A549 (cell line): ENCODE measurements around the gene NEGR1. TPM values are rescaled to one million over a fixed set of nuclear protein-coding genes. Genes with fewer than 3 reads are reported as not detected.

Experiments
- ATAC-seq, 2 experiments: fragments of 200-7000 bp in 1 of 2; fragments of >200 bp in 1 of 2; cut with Nextera tagmentation in 1 of 2; cut with Tn5 transposase in 1 of 2; 3 replicates each; pipeline versions ENCODE4 v1.8.0 to v1.9.1; 2018 to 2020; ENCODE audit warnings: mild to moderate bottlenecking in 1 of 2, moderate library complexity in 1 of 2
- CTCF ChIA-PET: fragments of 300-600 bp; sonication (Branson Sonifier 250); formaldehyde crosslinking; extraction: SDS; loops from one replicate; lab custom pipeline; 2021; ENCODE audit warnings: antibody characterized with exemption, inconsistent platforms; lab: Yijun Ruan, JAX
- POLR2A ChIA-PET: fragments of 350-600 bp; formaldehyde crosslinking; extraction: SDS; loops from one replicate; lab custom pipeline; 2021; ENCODE audit warnings: antibody characterized with exemption, inconsistent platforms; lab: Yijun Ruan, JAX
- DNase-seq, 2 experiments: peaks; one replicate each; pipeline versions ENCODE4 v3.0.0 to v3.0.0-alpha.2; 2011 to 2016; ENCODE audit warnings: low read depth in 1 of 2, low spot score in 1 of 2
- FAIRE-seq: peaks from 2 replicates; lab custom pipeline; 2011; peaks lifted over from hg19 to GRCh38; lab: Jason Lieb, UNC
- H3K27ac ChIP-seq, 2 experiments: fragments of >200 bp; sonication (Bioruptor Twin); formaldehyde crosslinking; 3 replicates each; pipeline ENCODE4 v1.5.1; 2016 to 2017
- H3K4me1 ChIP-seq: fragments of >200 bp; sonication (Bioruptor Twin); formaldehyde crosslinking; 3 replicates; pipeline ENCODE4 v1.6.1; 2016
- H3K4me2 ChIP-seq: fragments of >200 bp; sonication (Bioruptor Twin); formaldehyde crosslinking; 3 replicates; pipeline ENCODE4 v1.6.1; 2016
- H3K4me3 ChIP-seq: fragments of >200 bp; sonication (Bioruptor Twin); formaldehyde crosslinking; 3 replicates; pipeline ENCODE4 v1.5.1; 2016
- H3K9me3 ChIP-seq: fragments of >200 bp; sonication (Bioruptor Twin); formaldehyde crosslinking; 3 replicates; pipeline ENCODE4 v1.6.1; 2016
- ATOH8 ChIP-seq: fragments of 250-450 bp; sonication (Bioruptor Pico); IDR thresholded peaks from 2 replicates; pipeline ENCODE4 v1.5.0; 2020; ENCODE audit warnings: low read depth, mild to moderate bottlenecking, moderate library complexity
- CBX8 ChIP-seq: fragments of 200-600 bp; sonication (generic); IDR thresholded peaks from 2 replicates; pipeline ENCODE4 v1.6.1; 2016
- CHD4 ChIP-seq: fragments of 200-600 bp; sonication (generic); IDR thresholded peaks from 2 replicates; pipeline ENCODE4 v1.6.1; 2016; ENCODE audit warnings: antibody characterized with exemption, mild to moderate bottlenecking, borderline replicate concordance
- E2F6 ChIP-seq: IDR thresholded peaks from 2 replicates; pipeline ENCODE4 v1.6.1; 2012; ENCODE audit warnings: low read depth, borderline replicate concordance
- ELK1 ChIP-seq: fragments of 150-350 bp; IDR thresholded peaks from 2 replicates; pipeline ENCODE4 v1.6.1; 2014; ENCODE audit warnings: low read depth, mild to moderate bottlenecking, low read length
- FOXS1 ChIP-seq: fragments of 250-450 bp; sonication (Bioruptor Pico); IDR thresholded peaks from 2 replicates; pipeline ENCODE4 v1.5.0; 2020; ENCODE audit warnings: mild to moderate bottlenecking, moderate library complexity
- HES2 ChIP-seq: fragments of >200 bp; sonication (Bioruptor Twin); formaldehyde crosslinking; IDR thresholded peaks from 2 replicates; pipeline ENCODE4 v1.6.1; 2016
- HMGXB4 ChIP-seq: fragments of 250-450 bp; sonication (Bioruptor Pico); IDR thresholded peaks from 2 replicates; pipeline ENCODE4 v1.5.0; 2021; ENCODE audit warnings: mild to moderate bottlenecking, moderate library complexity, borderline replicate concordance
- HOXB13 ChIP-seq: fragments of 250-450 bp; sonication (Bioruptor Pico); IDR thresholded peaks from 2 replicates; pipeline ENCODE4 v1.5.0; 2020; ENCODE audit warnings: low read depth, mild to moderate bottlenecking, moderate library complexity
- HOXB5 ChIP-seq: fragments of 250-450 bp; sonication (Bioruptor Pico); IDR thresholded peaks from 2 replicates; pipeline ENCODE4 v1.5.0; 2020; ENCODE audit warnings: mild to moderate bottlenecking, moderate library complexity
- JUNB ChIP-seq: fragments of >200 bp; sonication (Bioruptor Twin); formaldehyde crosslinking; IDR thresholded peaks from 2 replicates; pipeline ENCODE4 v1.6.1; 2016
- MAZ ChIP-seq: fragments of 150-350 bp; IDR thresholded peaks from 2 replicates; pipeline ENCODE4 v1.6.1; 2014; ENCODE audit warnings: antibody characterized with exemption, low read depth, low read length, borderline replicate concordance
- NPAS2 ChIP-seq: fragments of 250-450 bp; sonication (Bioruptor Pico); IDR thresholded peaks from 2 replicates; pipeline ENCODE4 v1.8.0; 2022; ENCODE audit warnings: mild to moderate bottlenecking, moderate library complexity, borderline replicate concordance
- PHF8 ChIP-seq: fragments of 200-600 bp; sonication (generic); IDR thresholded peaks from 2 replicates; pipeline ENCODE4 v1.6.1; 2016; ENCODE audit warnings: low read depth, mild to moderate bottlenecking, antibody characterized with exemption, moderate library complexity, borderline replicate concordance
- RARB ChIP-seq: fragments of 250-450 bp; sonication (Bioruptor Pico); IDR thresholded peaks from 2 replicates; pipeline ENCODE4 v1.8.0; 2021; ENCODE audit warnings: mild to moderate bottlenecking, moderate library complexity
- RNF2 ChIP-seq: fragments of 200-600 bp; sonication (generic); IDR thresholded peaks from 2 replicates; pipeline ENCODE4 v1.6.1; 2016; ENCODE audit warnings: low read depth, mild to moderate bottlenecking, antibody characterized with exemption, moderate library complexity, borderline replicate concordance
- SMC3 ChIP-seq: fragments of >200 bp; sonication (Bioruptor Twin); formaldehyde crosslinking; IDR thresholded peaks from 3 replicates; pipeline ENCODE4 v1.6.1; 2018; ENCODE audit warnings: inconsistent platforms
- TP53 ChIP-seq: fragments of 250-450 bp; sonication (Bioruptor Pico); IDR thresholded peaks from 2 replicates; pipeline ENCODE4 v1.5.0; 2021; ENCODE audit warnings: mild to moderate bottlenecking, moderate library complexity
- WGBS: methylation state at CpG from one replicate; pipeline ENCODE4 v1.1.6; 2017; ENCODE audit errors: missing lambda C conversion rate; 5-methylcytosine and 5-hydroxymethylcytosine counted together
- polyA plus RNA-seq, 4 experiments: library from polyadenylated mRNA; depleted of rRNA in 3 of 4; stranded (reverse); fragments of >200 nt; fragmentation: RNase III in 1 of 4; extraction: RNeasy Plus Mini Kit Qiagen cat#74134 plus additional on column Dnase treatment in 1 of 4; gene quantifications; 2 replicates in 3 of 4; 3 replicates in 1 of 4; pipeline ENCODE4 v1.2.3, GENCODE V29; 2011 to 2017

The NEGR1 gene
- polyA plus RNA-seq, 2 of the 4 experiments (the other 2 are of a cell fraction) = not detected

- CTCF ChIA-PET = no interaction called here
- Histone ChIP-seq H3K4me1 (peaks cover 7% of the 10 kb centered on the region; the same call in 2 of the 3 replicates), H3K4me3 (no peak overlapping the region), H3K9me3 (no peaks in the 10 kb centered on the region), H3K4me2 (no peak overlapping the region), H3K27ac (no peak overlapping the region)
- FAIRE-seq = no peak
- no peak for DNase-seq
- TF ChIP-seq HMGXB4 (CRISPR knock-in tag) (no peak), MAZ (no peak), ELK1 (no peak), FOXS1 (no peak), HOXB5 (no peak), RNF2 (no peak), ATOH8 (CRISPR knock-in tag) (no peak), PHF8 (no peak), E2F6 (no peak), TP53 (CRISPR knock-in tag) (no peak)
- POLR2A ChIA-PET = no interaction called here
- no peak for ATAC-seq
These were observed 2.2 kb downstream of the NEGR1 start for GRCh38 chr1:72280131-72280530.

- H3K4me1 ChIP-seq = no peaks in the 10 kb centered on the region
- POLR2A ChIA-PET = no interaction called here
- no peak overlapping the region for H3K4me2 ChIP-seq
- ATAC-seq = no peak
- H3K27ac ChIP-seq = no peak overlapping the region
- CTCF ChIA-PET = no interaction called here
- H3K4me3 ChIP-seq = no peak overlapping the region
- TF ChIP-seq NPAS2 (CRISPR knock-in tag) = no peak
- TF ChIP-seq JUNB = no peak
- TF ChIP-seq CHD4 = no peak
- no peak for TF ChIP-seq HOXB13 (CRISPR knock-in tag)
- TF ChIP-seq RARB = no peak
- no peak for TF ChIP-seq CBX8
- TF ChIP-seq HES2 = no peak
- TF ChIP-seq PHF8 = no peak
- TF ChIP-seq, all 56 proteins: peak for 0
- DNase-seq (no peak), FAIRE-seq (no peak)
- no peaks in the 10 kb centered on the region for H3K9me3 ChIP-seq
These were observed 3.9 kb downstream of the NEGR1 start for GRCh38 chr1:72278461-72278860.

- ATAC-seq (no peak), DNase-seq (no peak), FAIRE-seq (no peak)
- Histone ChIP-seq H3K9me3 (no peaks in the 10 kb centered on the region), H3K4me3 (no peak overlapping the region), H3K27ac (no peak overlapping the region), H3K4me2 (no peak overlapping the region), H3K4me1 (no peaks in the 10 kb centered on the region)
- POLR2A ChIA-PET = no interaction called here
- TF ChIP-seq MAZ = no peak
- no peak for TF ChIP-seq CBX8
- TF ChIP-seq SMC3 = no peak
- 1% methylated on average over 6 of the region's 6 CpGs for WGBS
- CTCF ChIA-PET = no interaction called here
These were observed 10.7 kb downstream of the NEGR1 start for GRCh38 chr1:72271555-72272085.
